ENCODE data around the gene ELAVL1. TPM values are rescaled to one million over a fixed set of nuclear protein-coding genes. Genes with fewer than 3 reads are reported as not detected.

Gene ELAVL1
- total and polyA plus RNA-seq, 2 of the 13 experiments (the other 11 are each of a cell fraction or from before 2014, with no cell fraction given) = 27.9 to 38.4 TPM

DNA sequence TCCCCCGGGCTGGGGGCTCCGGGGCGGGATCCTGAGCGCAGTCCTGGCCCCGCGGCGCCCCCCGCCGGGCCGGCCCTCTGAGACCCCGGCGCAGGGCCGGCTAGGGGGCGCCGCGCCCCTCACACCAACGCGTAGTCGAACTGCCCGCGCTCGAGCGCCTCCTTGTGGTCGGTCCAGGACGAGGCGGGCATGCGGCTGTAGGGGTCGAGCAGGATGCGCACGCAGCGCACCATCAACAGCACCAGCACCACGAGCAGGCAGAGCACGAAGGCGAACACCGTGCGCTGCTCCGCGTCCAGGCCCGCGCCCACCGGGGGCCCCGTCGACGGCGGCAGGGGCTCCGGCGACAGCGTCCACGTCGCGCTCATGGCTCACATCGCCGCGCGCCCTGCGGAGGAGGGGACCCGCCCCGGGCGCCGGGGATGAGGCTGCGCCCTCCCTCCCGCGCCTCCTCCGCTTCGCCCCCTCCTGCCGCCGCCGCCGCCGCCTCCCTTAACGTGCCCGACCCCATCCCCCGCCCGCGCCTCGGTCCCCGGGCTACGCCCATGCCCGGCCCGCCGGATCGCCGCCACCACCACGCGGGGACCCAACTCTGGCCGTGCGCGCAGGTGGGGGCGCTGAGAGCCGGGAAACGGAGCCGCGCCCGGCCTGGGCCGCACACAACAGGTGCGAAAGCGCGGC is 80.1 kb downstream of the ELAVL1 start (continued):
- 0 out of 2 replicates have a peak, but pooled peaks have one; percentile 33 for TF ChIP-seq ZBED4 (CRISPR knock-in tag; IDR thresholded peaks at IDR 0.05; ENCODE audit: borderline replicate concordance)
- no peak for TF ChIP-seq HMGA1 (CRISPR knock-in tag; conservative IDR thresholded peaks at IDR 0.05)
- peak; percentile 54; the same call in 1 of the 2 replicates for TF ChIP-seq ZNF761 (CRISPR knock-in tag; conservative IDR thresholded peaks at IDR 0.05)
- 0 out of 2 replicates have a peak, but pooled peaks have one; percentile 70 for TF ChIP-seq FOXM1 (CRISPR knock-in tag; IDR thresholded peaks at IDR 0.05)
- no peak for TF ChIP-seq SOX6 (IDR thresholded peaks at IDR 0.05)
- TF ChIP-seq SOX6 (CRISPR knock-in tag; IDR thresholded peaks at IDR 0.05) = no peak
- peak; percentile 65; the same call in 1 of the 2 replicates for TF ChIP-seq EEA1 (CRISPR knock-in tag; IDR thresholded peaks at IDR 0.05; ENCODE audit: borderline replicate concordance)
- TF ChIP-seq, protein P1, sequence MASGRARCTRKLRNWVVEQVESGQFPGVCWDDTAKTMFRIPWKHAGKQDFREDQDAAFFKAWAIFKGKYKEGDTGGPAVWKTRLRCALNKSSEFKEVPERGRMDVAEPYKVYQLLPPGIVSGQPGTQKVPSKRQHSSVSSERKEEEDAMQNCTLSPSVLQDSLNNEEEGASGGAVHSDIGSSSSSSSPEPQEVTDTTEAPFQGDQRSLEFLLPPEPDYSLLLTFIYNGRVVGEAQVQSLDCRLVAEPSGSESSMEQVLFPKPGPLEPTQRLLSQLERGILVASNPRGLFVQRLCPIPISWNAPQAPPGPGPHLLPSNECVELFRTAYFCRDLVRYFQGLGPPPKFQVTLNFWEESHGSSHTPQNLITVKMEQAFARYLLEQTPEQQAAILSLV (CRISPR knock-in tag; IDR thresholded peaks at IDR 0.05; ENCODE audit: borderline replicate concordance) = peak; percentile 79; the same call in 1 of the 2 replicates
- no peak for TF ChIP-seq ZNF33B (CRISPR knock-in tag; IDR thresholded peaks at IDR 0.05)
- peak; percentile 86; the same call in 1 of the 2 replicates for TF ChIP-seq ZNF547 (CRISPR knock-in tag; IDR thresholded peaks at IDR 0.05)
- TF ChIP-seq ZNF574 (CRISPR knock-in tag; IDR thresholded peaks at IDR 0.05) = peak; percentile 77
- peak; percentile 50; the same call in 1 of the 2 replicates for TF ChIP-seq ZNF367 (CRISPR knock-in tag; IDR thresholded peaks at IDR 0.05; ENCODE audit: borderline replicate concordance)
- peak; percentile 86; the same call in 1 of the 2 replicates for TF ChIP-seq AHR (CRISPR knock-in tag; IDR thresholded peaks at IDR 0.05)
- TF ChIP-seq ZSCAN21 (CRISPR knock-in tag; IDR thresholded peaks at IDR 0.05; ENCODE audit: borderline replicate concordance) = peak; percentile 92
- TF ChIP-seq FIP1L1 (IDR thresholded peaks at IDR 0.05; ENCODE audit: borderline replicate concordance, insufficient read depth, low read depth, low read length) = no peak
- peak; percentile 85; the same call in 1 of the 2 replicates for TF ChIP-seq KDM5B (CRISPR knock-in tag; IDR thresholded peaks at IDR 0.05; ENCODE audit: borderline replicate concordance)
- 0 out of 2 replicates have a peak, but pooled peaks have one; percentile 47 for TF ChIP-seq ZNF891 (CRISPR knock-in tag; IDR thresholded peaks at IDR 0.05)
- TF ChIP-seq CC2D1A (CRISPR knock-in tag; IDR thresholded peaks at IDR 0.05) = no peak
- TF ChIP-seq MYC (CRISPR knock-in tag; IDR thresholded peaks at IDR 0.05; ENCODE audit: borderline replicate concordance) = peak; percentile 88
- no peak for TF ChIP-seq ZNF333 (CRISPR knock-in tag; IDR thresholded peaks at IDR 0.05; ENCODE audit: borderline replicate concordance)
- TF ChIP-seq ADNP (CRISPR knock-in tag; IDR thresholded peaks at IDR 0.05) = no peak
- peak; percentile 52; the same call in 1 of the 2 replicates for TF ChIP-seq ZFX (CRISPR knock-in tag; IDR thresholded peaks at IDR 0.05; ENCODE audit: low read depth)
